Stimulated activated memory B cell treated with anti-CD40 and anti-IgM and Interleukin-4, amounts not matched to agents 10 μg/mL and 1 μg/mL and 100 μg/mL, for 72 hours (primary cell): ENCODE data around the gene TRIM59.
A peak's percentile ranks its signal among the peaks of the same experiment; 100 is the strongest.
"Not testable (repeated sequence)": the region's sequence is repeated elsewhere in the genome, so short reads cannot be mapped to it uniquely, and the experiment has no call there.

Experiments
- ATAC-seq: fragments of 150-1000 bp; cut with Tn5 transposase; 2 replicates; pipeline ENCODE4 v1.10.0; 2021
- H3K27ac Mint-ChIP-seq: one replicate; pipeline ENCODE4 v1.8.0; 2022; ENCODE audit warnings: mild to moderate bottlenecking, mixed read lengths
- H3K27me3 Mint-ChIP-seq: one replicate; pipeline ENCODE4 v1.8.0; 2022; ENCODE audit warnings: mixed read lengths
- H3K36me3 Mint-ChIP-seq: one replicate; pipeline ENCODE4 v1.8.0; 2022; ENCODE audit warnings: mixed read lengths
- H3K4me1 Mint-ChIP-seq: one replicate; pipeline ENCODE4 v1.8.0; 2022; ENCODE audit warnings: mixed read lengths
- H3K4me3 Mint-ChIP-seq: one replicate; pipeline ENCODE4 v1.8.0; 2022; ENCODE audit warnings: mild to moderate bottlenecking, moderate library complexity, mixed read lengths
- H3K9me3 Mint-ChIP-seq: one replicate; pipeline ENCODE4 v1.8.0; 2022; ENCODE audit warnings: mixed read lengths

The TRIM59 gene

GRCh38 chr3:160471892-160472291 lies 22.3 kb upstream of the TRIM59 start:
- no peak overlapping the region for H3K27ac Mint-ChIP-seq
- no peak for ATAC-seq
- H3K9me3 Mint-ChIP-seq: peaks cover 14% of the 10 kb centered on the region
- H3K27me3 Mint-ChIP-seq: no peaks in the 10 kb centered on the region
- H3K36me3 Mint-ChIP-seq: peaks cover 7% of the 10 kb centered on the region
- no peak overlapping the region for H3K4me3 Mint-ChIP-seq
- H3K4me1 Mint-ChIP-seq: no peaks in the 10 kb centered on the region

DNA sequence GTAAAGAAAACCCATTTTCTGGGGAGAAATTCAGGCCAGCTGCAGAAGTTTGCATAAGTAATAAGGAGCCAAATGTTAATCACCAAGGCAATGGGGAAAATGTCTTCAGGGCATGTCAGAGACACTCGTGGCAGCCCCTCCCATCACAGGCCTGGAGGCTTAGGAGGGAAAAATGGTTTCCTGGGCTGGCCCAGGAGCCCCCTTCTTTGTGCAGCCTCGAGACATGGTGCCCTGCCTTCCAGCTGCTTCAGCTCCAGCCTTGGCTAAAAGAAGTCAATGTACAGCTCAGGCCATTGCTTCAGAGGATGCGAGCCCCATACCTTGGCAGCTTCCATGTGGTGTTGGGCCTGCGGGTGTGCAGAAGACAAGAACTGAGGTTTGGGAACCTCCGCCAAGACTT lies 20.6 kb upstream of the TRIM59 start:
- Mint-ChIP-seq H3K36me3 (peaks cover 7% of the 10 kb centered on the region), H3K4me3 (no peak overlapping the region), H3K27me3 (no peaks in the 10 kb centered on the region), H3K9me3 (peaks cover 14% of the 10 kb centered on the region), H3K27ac (no peak overlapping the region), H3K4me1 (no peaks in the 10 kb centered on the region)
- ATAC-seq: no peak

DNA sequence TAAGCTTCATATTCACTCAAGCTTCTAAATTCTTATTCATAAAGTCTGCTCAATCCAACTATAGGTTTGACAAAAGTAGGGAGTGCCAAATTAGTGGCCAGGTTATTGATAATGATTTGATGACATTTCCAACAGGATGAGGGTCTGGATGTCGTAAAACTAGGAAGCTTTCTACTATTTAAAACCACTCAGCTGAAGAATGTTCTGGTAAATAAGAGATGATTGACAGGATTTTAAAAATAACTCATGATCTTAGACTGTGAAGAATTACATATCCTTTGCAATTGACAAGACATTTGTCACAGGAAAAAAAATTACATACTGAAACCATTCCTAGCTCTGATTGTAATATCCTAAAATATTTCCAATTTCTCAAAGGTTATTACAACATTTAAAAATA lies 15.4 kb upstream of the TRIM59 start:
- peaks cover 11% of the 10 kb centered on the region for H3K9me3 Mint-ChIP-seq
- no peak overlapping the region for H3K27ac Mint-ChIP-seq
- H3K27me3 Mint-ChIP-seq: peaks cover 12% of the 10 kb centered on the region
- H3K4me1 Mint-ChIP-seq: no peaks in the 10 kb centered on the region
- no peak for ATAC-seq
- peaks cover 7% of the 10 kb centered on the region for H3K36me3 Mint-ChIP-seq
- no peak overlapping the region for H3K4me3 Mint-ChIP-seq

- H3K36me3 Mint-ChIP-seq: peaks cover under 1% of the 10 kb centered on the region
- no peak overlapping the region for H3K4me3 Mint-ChIP-seq
- peaks cover 6% of the 10 kb centered on the region for H3K9me3 Mint-ChIP-seq
- no peaks in the 10 kb centered on the region for H3K4me1 Mint-ChIP-seq
- no peak overlapping the region for H3K27ac Mint-ChIP-seq
- no peak for ATAC-seq
- H3K27me3 Mint-ChIP-seq: peaks cover 12% of the 10 kb centered on the region
These were observed 14.7 kb upstream of the TRIM59 start for GRCh38 chr3:160464321-160464720.

DNA sequence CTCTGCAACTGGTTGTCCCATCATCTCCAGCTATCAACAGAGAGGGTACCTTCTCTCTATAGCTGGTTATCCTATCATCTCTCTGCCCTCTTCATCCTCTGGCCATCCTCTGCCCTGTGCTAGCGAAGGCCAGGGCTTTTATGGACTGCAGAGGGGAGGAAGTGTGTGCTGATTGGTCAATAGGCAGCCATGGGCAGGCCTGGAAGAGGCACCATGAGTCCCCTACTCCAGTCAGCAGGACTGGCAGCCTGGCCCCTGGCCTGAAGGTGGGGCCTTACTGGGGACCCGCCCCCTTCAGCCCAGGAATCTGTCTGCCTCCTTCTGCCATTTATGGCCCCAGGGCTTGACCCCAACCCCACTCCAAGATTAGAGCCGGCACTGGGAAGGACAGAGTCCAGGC lies 10.4 kb upstream of the TRIM59 start:
- no peak overlapping the region for H3K27ac Mint-ChIP-seq
- peaks cover 12% of the 10 kb centered on the region for H3K27me3 Mint-ChIP-seq
- no peaks in the 10 kb centered on the region for H3K36me3 Mint-ChIP-seq
- no peak overlapping the region for H3K4me3 Mint-ChIP-seq
- no peaks in the 10 kb centered on the region for H3K4me1 Mint-ChIP-seq
- no peaks in the 10 kb centered on the region for H3K9me3 Mint-ChIP-seq
- no peak for ATAC-seq

DNA sequence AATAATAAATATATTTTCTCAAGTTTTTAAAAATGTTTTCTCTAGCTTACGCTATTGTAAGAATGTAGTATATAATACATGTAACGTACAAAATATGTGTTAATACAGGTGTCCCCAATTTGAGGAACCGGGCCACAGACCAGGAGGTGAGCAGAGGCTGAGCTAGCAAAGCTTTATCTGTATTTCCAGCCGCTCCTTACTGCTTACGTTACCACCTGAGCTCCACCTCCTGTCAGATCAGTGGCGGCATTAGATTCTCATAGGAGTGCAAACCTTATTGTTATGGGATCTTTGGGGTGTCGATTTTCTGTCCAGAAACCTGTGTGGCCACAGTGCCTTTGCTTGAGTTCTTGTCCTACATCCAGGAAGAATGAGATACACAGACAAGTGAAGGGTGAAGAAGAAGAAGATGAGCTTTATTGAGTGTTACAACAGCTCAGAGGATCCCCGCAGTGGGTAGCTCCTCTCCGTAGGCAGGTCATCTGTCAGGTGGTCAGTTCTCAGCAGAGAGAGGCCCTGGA lies 9.9 kb upstream of the TRIM59 start:
- ATAC-seq: no peak
- no peak overlapping the region for H3K4me3 Mint-ChIP-seq
- peaks cover 12% of the 10 kb centered on the region for H3K27me3 Mint-ChIP-seq
- H3K9me3 Mint-ChIP-seq: no peaks in the 10 kb centered on the region
- H3K27ac Mint-ChIP-seq: no peak overlapping the region
- no peaks in the 10 kb centered on the region for H3K4me1 Mint-ChIP-seq
- H3K36me3 Mint-ChIP-seq: no peaks in the 10 kb centered on the region

GRCh38 chr3:160458151-160458550 lies 8.6 kb upstream of the TRIM59 start:
- Mint-ChIP-seq H3K4me1 (no peaks in the 10 kb centered on the region), H3K9me3 (no peaks in the 10 kb centered on the region), H3K27me3 (peaks cover 5% of the 10 kb centered on the region), H3K36me3 (no peaks in the 10 kb centered on the region), H3K27ac (no peak overlapping the region), H3K4me3 (no peak overlapping the region)
- ATAC-seq: no peak

DNA sequence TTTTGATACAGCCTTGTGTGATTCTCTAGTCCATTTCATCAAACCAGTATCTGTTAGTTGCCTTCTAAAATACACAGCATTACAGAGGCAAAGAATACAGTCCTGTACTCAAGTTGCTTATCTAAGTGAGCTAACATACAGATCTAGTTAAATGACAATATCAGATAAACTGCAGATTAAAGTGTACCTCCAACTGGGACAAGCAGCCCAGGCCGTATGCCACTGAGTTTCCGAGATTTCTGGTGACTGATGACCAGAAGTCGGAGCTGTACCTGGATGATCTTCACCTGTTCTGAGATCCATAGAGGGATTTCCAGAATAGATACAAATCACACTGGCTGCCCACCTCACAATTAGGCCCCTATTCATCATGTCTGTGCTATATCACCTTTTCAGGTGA lies 6.3 kb upstream of the TRIM59 start:
- H3K27ac Mint-ChIP-seq: no peak overlapping the region
- H3K9me3 Mint-ChIP-seq: no peaks in the 10 kb centered on the region
- H3K36me3 Mint-ChIP-seq: no peaks in the 10 kb centered on the region
- ATAC-seq: no peak
- no peaks in the 10 kb centered on the region for H3K4me1 Mint-ChIP-seq
- no peaks in the 10 kb centered on the region for H3K27me3 Mint-ChIP-seq
- H3K4me3 Mint-ChIP-seq: no peak overlapping the region

- Mint-ChIP-seq H3K27me3 (no peaks in the 10 kb centered on the region), H3K36me3 (no peaks in the 10 kb centered on the region), H3K9me3 (no peaks in the 10 kb centered on the region), H3K4me3 (no peak overlapping the region), H3K27ac (no peak overlapping the region), H3K4me1 (peaks cover 7% of the 10 kb centered on the region)
- ATAC-seq: no peak
These were observed 5.4 kb upstream of the TRIM59 start for GRCh38 chr3:160454995-160455394.

- not testable (repeated sequence) for H3K27me3 Mint-ChIP-seq, H3K9me3 Mint-ChIP-seq, H3K4me3 Mint-ChIP-seq, ATAC-seq, H3K36me3 Mint-ChIP-seq, H3K27ac Mint-ChIP-seq
- H3K4me1 Mint-ChIP-seq: peaks cover 15% of the 10 kb centered on the region
These were observed 2.7 kb upstream of the TRIM59 start for GRCh38 chr3:160452251-160452650.

DNA sequence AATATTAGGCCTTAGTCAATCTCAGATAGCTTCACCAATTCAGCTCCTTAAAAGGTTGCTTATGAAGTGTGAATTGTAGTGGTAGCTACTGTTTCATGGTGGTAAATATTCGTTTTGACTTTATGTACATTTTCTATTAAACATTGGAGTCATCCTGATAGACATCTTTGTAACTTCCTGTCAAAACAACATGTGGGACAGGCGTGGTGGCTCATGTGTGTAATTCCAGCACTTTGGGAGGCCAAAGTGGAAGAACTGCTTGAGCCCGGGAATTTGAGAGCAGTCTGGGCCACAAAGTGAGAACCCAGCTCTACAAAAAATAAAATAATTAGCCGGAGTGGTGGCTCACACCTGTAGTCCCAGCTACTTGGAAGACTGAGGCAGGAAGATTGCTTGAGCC lies 2.0 kb upstream of the TRIM59 start:
- Mint-ChIP-seq H3K4me1 (peaks cover 15% of the 10 kb centered on the region), H3K9me3 (no peaks in the 10 kb centered on the region), H3K27ac (no peak overlapping the region), H3K27me3 (no peaks in the 10 kb centered on the region), H3K4me3 (no peak overlapping the region), H3K36me3 (no peaks in the 10 kb centered on the region)
- ATAC-seq: no peak

GRCh38 chr3:160450846-160451245 lies 1.3 kb upstream of the TRIM59 start:
- no peak for ATAC-seq
- Mint-ChIP-seq H3K27me3 (no peaks in the 10 kb centered on the region), H3K36me3 (peaks cover 5% of the 10 kb centered on the region), H3K4me3 (peak overlapping the region; percentile 95), H3K27ac (peak overlapping the region; percentile 92), H3K4me1 (peaks cover 15% of the 10 kb centered on the region), H3K9me3 (no peaks in the 10 kb centered on the region)

GRCh38 chr3:160448845-160449635 lies 546 bp downstream of the TRIM59 start:
- Mint-ChIP-seq H3K4me1 (peaks cover 25% of the 10 kb centered on the region), H3K4me3 (peak overlapping the region; percentile 95), H3K9me3 (no peaks in the 10 kb centered on the region), H3K36me3 (peaks cover 17% of the 10 kb centered on the region), H3K27me3 (no peaks in the 10 kb centered on the region), H3K27ac (peak overlapping the region; percentile 92)
- peak; percentile 60 for ATAC-seq

DNA sequence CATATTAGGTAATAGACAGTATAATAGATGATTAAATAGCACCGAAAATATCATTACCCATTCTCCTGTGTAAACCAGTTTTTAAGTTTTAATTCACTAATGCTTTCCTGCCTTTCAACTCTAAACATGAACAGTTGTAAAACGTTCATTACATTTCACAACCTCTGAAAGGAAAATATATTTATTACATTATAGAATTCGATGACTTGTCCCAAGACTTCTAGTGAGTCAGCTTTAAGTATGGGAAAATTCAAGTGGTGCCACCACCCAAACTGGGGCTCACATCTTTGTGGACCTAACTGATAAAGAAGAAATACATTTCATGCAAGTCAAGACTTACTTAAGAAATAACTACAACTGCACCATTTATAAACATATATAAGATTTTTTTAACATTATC lies 2.0 kb downstream of the TRIM59 start:
- Mint-ChIP-seq H3K27ac (no peak overlapping the region), H3K4me1 (peaks cover 25% of the 10 kb centered on the region), H3K4me3 (no peak overlapping the region), H3K9me3 (no peaks in the 10 kb centered on the region), H3K36me3 (peaks cover 17% of the 10 kb centered on the region), H3K27me3 (no peaks in the 10 kb centered on the region)
- no peak for ATAC-seq

DNA sequence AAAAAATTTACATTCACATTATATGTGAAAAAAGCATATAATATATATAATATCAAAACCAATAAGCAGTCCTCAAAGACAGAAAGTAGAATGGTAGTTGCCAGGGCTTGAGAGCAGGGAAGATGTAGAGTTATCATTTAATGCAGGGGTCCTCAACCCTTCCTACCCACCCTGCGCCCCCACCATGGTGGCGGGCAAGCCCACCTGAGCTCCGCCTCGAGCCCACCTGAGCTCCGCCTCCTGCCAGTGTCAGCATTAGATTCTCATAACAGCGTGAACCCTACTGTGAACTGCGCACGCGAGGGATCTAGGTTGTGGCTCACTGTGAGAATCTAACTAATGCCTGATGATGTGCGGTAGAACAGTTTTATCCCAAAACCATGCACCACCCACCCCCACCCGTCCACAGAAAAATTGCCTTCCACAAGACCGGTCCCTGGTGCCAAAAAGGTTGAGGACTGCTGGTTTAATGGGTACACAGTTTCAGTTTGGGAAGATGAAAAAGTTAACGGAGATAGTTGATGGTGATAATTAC lies 3.0 kb downstream of the TRIM59 start:
- H3K36me3 Mint-ChIP-seq: peaks cover 17% of the 10 kb centered on the region
- H3K4me3 Mint-ChIP-seq: no peak overlapping the region
- H3K27ac Mint-ChIP-seq: no peak overlapping the region
- no peak for ATAC-seq
- H3K27me3 Mint-ChIP-seq: no peaks in the 10 kb centered on the region
- H3K4me1 Mint-ChIP-seq: peaks cover 25% of the 10 kb centered on the region
- H3K9me3 Mint-ChIP-seq: no peaks in the 10 kb centered on the region

- Mint-ChIP-seq H3K4me1 (peaks cover 25% of the 10 kb centered on the region), H3K36me3 (peaks cover 18% of the 10 kb centered on the region), H3K27ac (no peak overlapping the region), H3K27me3 (no peaks in the 10 kb centered on the region), H3K9me3 (no peaks in the 10 kb centered on the region), H3K4me3 (no peak overlapping the region)
- ATAC-seq: no peak
These were observed 3.7 kb downstream of the TRIM59 start for GRCh38 chr3:160445854-160446253.
